ENCODE measurements around the gene CADM1. TPM values are rescaled to one million over a fixed set of nuclear protein-coding genes. Genes with fewer than 3 reads are reported as not detected.

CADM1 gene
- polyA plus RNA-seq, 4 donors = 2.2 to 10.9 (median 5.8) TPM

GRCh38 chr11:115159207-115159606 is 345.0 kb downstream of the CADM1 start:
- WGBS, 3 donors = 53 to 66% (median 56%) methylated on average over 9 of the region's 9 CpGs
- Histone ChIP-seq H3K4me1 (ENCODE audit: control insufficient read depth in 3 of 3, insufficient read depth in 2 of 3, low read depth in 1 of 3, low read length in 2 of 3) (no peaks in the 10 kb centered on the region), H3K36me3 (ENCODE audit: control insufficient read depth in 3 of 3, insufficient read depth in 2 of 3, low read depth in 1 of 3, low read length in 3 of 3) (no peaks in the 10 kb centered on the region), H3K27ac (ENCODE audit: low read depth in 1 of 3, low read length in 2 of 3) (no peak overlapping the region), H3K4me3 (ENCODE audit: low read depth in 1 of 3, low read length in 3 of 3) (no peak overlapping the region), H3K27me3 (ENCODE audit: control insufficient read depth in 3 of 3, insufficient read depth in 3 of 3, low read length in 3 of 3) (no peaks in the 10 kb centered on the region), H3K9me3 (ENCODE audit: control insufficient read depth in 2 of 2, insufficient read depth in 1 of 2, low read depth in 1 of 2, low read length in 1 of 2) (no peaks in the 10 kb centered on the region)
- DNase-seq = no peak
- FAIRE-seq = no peak

- H3K36me3 ChIP-seq (ENCODE audit: control insufficient read depth in 3 of 3, insufficient read depth in 2 of 3, low read depth in 1 of 3, low read length in 3 of 3) = no peaks in the 10 kb centered on the region
- no peaks in the 10 kb centered on the region for H3K27me3 ChIP-seq (ENCODE audit: control insufficient read depth in 3 of 3, insufficient read depth in 3 of 3, low read length in 3 of 3)
- FAIRE-seq (no peak), DNase-seq (no peak)
- H3K4me3 ChIP-seq (ENCODE audit: low read depth in 1 of 3, low read length in 3 of 3) = no peak overlapping the region
- no peaks in the 10 kb centered on the region for H3K9me3 ChIP-seq (ENCODE audit: control insufficient read depth in 2 of 2, insufficient read depth in 1 of 2, low read depth in 1 of 2, low read length in 1 of 2)
- H3K4me1 ChIP-seq (ENCODE audit: control insufficient read depth in 3 of 3, insufficient read depth in 2 of 3, low read depth in 1 of 3, low read length in 2 of 3) = no peaks in the 10 kb centered on the region
- no peak overlapping the region for H3K27ac ChIP-seq (ENCODE audit: low read depth in 1 of 3, low read length in 2 of 3)
- WGBS, 3 donors = 81 to 89% (median 82%) methylated on average over 6 of the region's 6 CpGs
These were observed 346.2 kb downstream of the CADM1 start for GRCh38 chr11:115158053-115158452.

- no peaks in the 10 kb centered on the region for H3K4me1 ChIP-seq (ENCODE audit: control insufficient read depth in 3 of 3, insufficient read depth in 2 of 3, low read depth in 1 of 3, low read length in 2 of 3)
- no peaks in the 10 kb centered on the region for H3K9me3 ChIP-seq (ENCODE audit: control insufficient read depth in 2 of 2, insufficient read depth in 1 of 2, low read depth in 1 of 2, low read length in 1 of 2)
- FAIRE-seq (no peak), DNase-seq (no peak)
- WGBS, 3 donors = 51 to 68% (median 55%) methylated on average over 3 of the region's 3 CpGs
- H3K4me3 ChIP-seq (ENCODE audit: low read depth in 1 of 3, low read length in 3 of 3) = no peak overlapping the region
- no peaks in the 10 kb centered on the region for H3K27me3 ChIP-seq (ENCODE audit: control insufficient read depth in 3 of 3, insufficient read depth in 3 of 3, low read length in 3 of 3)
- no peak overlapping the region for H3K27ac ChIP-seq (ENCODE audit: low read depth in 1 of 3, low read length in 2 of 3)
- no peaks in the 10 kb centered on the region for H3K36me3 ChIP-seq (ENCODE audit: control insufficient read depth in 3 of 3, insufficient read depth in 2 of 3, low read depth in 1 of 3, low read length in 3 of 3)
These were observed 347.0 kb downstream of the CADM1 start for GRCh38 chr11:115157247-115157646.

DNA sequence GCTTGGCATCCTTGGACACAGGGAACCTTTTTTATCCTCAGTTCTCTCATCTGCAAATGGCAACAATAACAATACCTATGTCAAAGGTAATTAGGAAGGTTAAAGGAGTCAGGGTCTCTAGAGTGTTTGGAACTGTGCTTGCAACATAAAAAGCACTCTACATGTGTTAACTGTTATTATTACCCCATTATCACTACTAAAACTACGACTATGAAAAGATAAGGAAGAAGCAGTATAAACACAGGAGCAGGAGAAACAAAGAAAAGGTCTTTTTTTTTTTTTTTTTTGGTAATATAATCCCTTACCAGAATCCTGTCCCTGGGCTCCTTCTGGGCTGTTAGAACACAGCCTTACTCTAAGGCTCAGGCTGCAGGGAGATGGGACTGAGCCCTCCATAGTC is 348.2 kb downstream of the CADM1 start:
- WGBS, 3 donors = 3 to 30% (median 4%) methylated on average over 1 of the region's 1 CpG
- no peaks in the 10 kb centered on the region for H3K4me1 ChIP-seq (ENCODE audit: control insufficient read depth in 3 of 3, insufficient read depth in 2 of 3, low read depth in 1 of 3, low read length in 2 of 3)
- H3K4me3 ChIP-seq (ENCODE audit: low read depth in 1 of 3, low read length in 3 of 3) = no peak overlapping the region
- no peaks in the 10 kb centered on the region for H3K36me3 ChIP-seq (ENCODE audit: control insufficient read depth in 3 of 3, insufficient read depth in 2 of 3, low read depth in 1 of 3, low read length in 3 of 3)
- no peaks in the 10 kb centered on the region for H3K9me3 ChIP-seq (ENCODE audit: control insufficient read depth in 2 of 2, insufficient read depth in 1 of 2, low read depth in 1 of 2, low read length in 1 of 2)
- no peaks in the 10 kb centered on the region for H3K27me3 ChIP-seq (ENCODE audit: control insufficient read depth in 3 of 3, insufficient read depth in 3 of 3, low read length in 3 of 3)
- H3K27ac ChIP-seq (ENCODE audit: low read depth in 1 of 3, low read length in 2 of 3) = no peak overlapping the region
- FAIRE-seq = no peak
- DNase-seq = no peak

DNA sequence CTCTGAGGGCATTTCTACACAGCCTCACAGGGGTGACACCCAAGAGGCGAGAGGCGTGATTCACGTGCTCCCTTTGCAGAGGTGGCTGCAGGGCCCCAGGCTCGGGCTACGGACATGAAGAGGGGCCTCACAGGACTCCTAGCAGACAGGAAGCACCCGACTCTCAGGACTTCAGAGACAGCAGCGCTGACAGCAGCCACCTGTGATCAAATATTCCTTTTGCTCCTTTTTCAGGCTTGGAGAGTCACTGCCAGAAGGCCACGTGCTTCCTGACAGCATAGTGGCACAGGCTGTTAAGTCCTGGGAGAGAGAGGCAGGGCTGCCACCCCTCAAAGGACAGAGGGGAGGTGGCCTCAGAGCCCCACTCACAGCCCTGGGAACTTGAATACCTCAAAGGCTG is 348.9 kb downstream of the CADM1 start:
- DNase-seq (no peak), FAIRE-seq (no peak)
- no peak overlapping the region for H3K4me3 ChIP-seq (ENCODE audit: low read depth in 1 of 3, low read length in 3 of 3)
- no peaks in the 10 kb centered on the region for H3K9me3 ChIP-seq (ENCODE audit: control insufficient read depth in 2 of 2, insufficient read depth in 1 of 2, low read depth in 1 of 2, low read length in 1 of 2)
- H3K36me3 ChIP-seq (ENCODE audit: control insufficient read depth in 3 of 3, insufficient read depth in 2 of 3, low read depth in 1 of 3, low read length in 3 of 3) = no peaks in the 10 kb centered on the region
- H3K4me1 ChIP-seq (ENCODE audit: control insufficient read depth in 3 of 3, insufficient read depth in 2 of 3, low read depth in 1 of 3, low read length in 2 of 3) = no peaks in the 10 kb centered on the region
- 64 to 81% (median 71%) methylated on average over 8 of the region's 8 CpGs for WGBS, 3 donors
- H3K27ac ChIP-seq (ENCODE audit: low read depth in 1 of 3, low read length in 2 of 3) = no peak overlapping the region
- no peaks in the 10 kb centered on the region for H3K27me3 ChIP-seq (ENCODE audit: control insufficient read depth in 3 of 3, insufficient read depth in 3 of 3, low read length in 3 of 3)

DNA sequence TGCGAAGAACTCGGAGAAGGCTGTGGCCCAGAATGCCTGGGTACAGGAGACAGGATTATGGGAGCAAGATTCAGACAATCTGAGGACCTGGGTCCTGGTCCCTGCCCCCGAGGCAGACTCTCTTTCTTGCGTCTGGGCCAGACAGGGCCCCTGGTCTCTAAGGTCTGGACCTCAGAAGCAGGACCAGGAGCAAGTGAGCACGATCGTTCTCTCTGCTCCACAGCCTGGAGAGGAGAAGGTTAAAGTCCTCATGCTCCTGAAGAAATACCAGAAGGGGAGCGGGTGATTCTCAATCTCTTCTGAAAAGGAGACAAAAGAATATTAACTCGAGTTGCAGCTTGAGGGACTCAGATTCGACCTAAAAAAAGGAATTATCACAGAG is 349.9 kb downstream of the CADM1 start:
- Histone ChIP-seq H3K36me3 (ENCODE audit: control insufficient read depth in 3 of 3, insufficient read depth in 2 of 3, low read depth in 1 of 3, low read length in 3 of 3) (no peaks in the 10 kb centered on the region), H3K27ac (ENCODE audit: low read depth in 1 of 3, low read length in 2 of 3) (no peak overlapping the region), H3K4me1 (ENCODE audit: control insufficient read depth in 3 of 3, insufficient read depth in 2 of 3, low read depth in 1 of 3, low read length in 2 of 3) (no peaks in the 10 kb centered on the region), H3K9me3 (ENCODE audit: control insufficient read depth in 2 of 2, insufficient read depth in 1 of 2, low read depth in 1 of 2, low read length in 1 of 2) (no peaks in the 10 kb centered on the region), H3K4me3 (ENCODE audit: low read depth in 1 of 3, low read length in 3 of 3) (no peak overlapping the region), H3K27me3 (ENCODE audit: control insufficient read depth in 3 of 3, insufficient read depth in 3 of 3, low read length in 3 of 3) (no peaks in the 10 kb centered on the region)
- no peak for DNase-seq
- no peak for FAIRE-seq
- 73 to 84% (median 80%) methylated on average over 9 of the region's 9 CpGs for WGBS, 3 donors

GRCh38 chr11:115153731-115154354 is 350.4 kb downstream of the CADM1 start:
- no peak overlapping the region for H3K4me3 ChIP-seq (ENCODE audit: low read depth in 1 of 3, low read length in 3 of 3)
- H3K4me1 ChIP-seq (ENCODE audit: control insufficient read depth in 3 of 3, insufficient read depth in 2 of 3, low read depth in 1 of 3, low read length in 2 of 3) = no peaks in the 10 kb centered on the region
- FAIRE-seq = no peak
- 95 to 96% (median 96%) methylated on average over 39 of the region's 39 CpGs for WGBS, 3 donors
- H3K27ac ChIP-seq (ENCODE audit: low read depth in 1 of 3, low read length in 2 of 3) = no peak overlapping the region
- no peaks in the 10 kb centered on the region for H3K9me3 ChIP-seq (ENCODE audit: control insufficient read depth in 2 of 2, insufficient read depth in 1 of 2, low read depth in 1 of 2, low read length in 1 of 2)
- DNase-seq = no peak
- no peaks in the 10 kb centered on the region for H3K36me3 ChIP-seq (ENCODE audit: control insufficient read depth in 3 of 3, insufficient read depth in 2 of 3, low read depth in 1 of 3, low read length in 3 of 3)
- H3K27me3 ChIP-seq (ENCODE audit: control insufficient read depth in 3 of 3, insufficient read depth in 3 of 3, low read length in 3 of 3) = no peaks in the 10 kb centered on the region

GRCh38 chr11:115153135-115153534 is 351.1 kb downstream of the CADM1 start:
- DNase-seq (no peak), FAIRE-seq (no peak)
- Histone ChIP-seq H3K4me1 (ENCODE audit: control insufficient read depth in 3 of 3, insufficient read depth in 2 of 3, low read depth in 1 of 3, low read length in 2 of 3) (no peaks in the 10 kb centered on the region), H3K9me3 (ENCODE audit: control insufficient read depth in 2 of 2, insufficient read depth in 1 of 2, low read depth in 1 of 2, low read length in 1 of 2) (no peaks in the 10 kb centered on the region), H3K36me3 (ENCODE audit: control insufficient read depth in 3 of 3, insufficient read depth in 2 of 3, low read depth in 1 of 3, low read length in 3 of 3) (no peaks in the 10 kb centered on the region), H3K27me3 (ENCODE audit: control insufficient read depth in 3 of 3, insufficient read depth in 3 of 3, low read length in 3 of 3) (no peaks in the 10 kb centered on the region), H3K4me3 (ENCODE audit: low read depth in 1 of 3, low read length in 3 of 3) (no peak overlapping the region), H3K27ac (ENCODE audit: low read depth in 1 of 3, low read length in 2 of 3) (no peak overlapping the region)
- 81 to 82% (median 82%) methylated on average over 8 of the region's 8 CpGs for WGBS, 3 donors

DNA sequence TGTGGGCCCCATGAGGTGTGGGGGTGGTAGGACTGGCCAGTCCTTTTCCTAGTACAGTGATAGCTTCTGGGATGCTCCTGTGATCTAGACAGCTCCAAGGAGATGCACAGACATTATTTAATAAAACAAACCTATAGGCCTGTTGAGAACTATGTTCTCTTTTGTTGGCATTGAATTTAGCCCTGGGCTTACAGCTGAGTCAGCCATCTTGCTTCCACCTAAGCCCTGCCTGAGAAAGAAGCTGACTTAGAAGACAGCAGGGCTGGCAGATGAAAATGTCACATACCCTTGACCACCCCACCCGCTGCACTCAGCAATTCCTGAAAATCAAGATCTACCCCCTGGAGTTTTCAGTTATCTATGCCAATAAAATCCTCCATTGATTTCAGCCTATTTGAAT is 353.2 kb downstream of the CADM1 start:
- no peak for FAIRE-seq
- Histone ChIP-seq H3K4me3 (ENCODE audit: low read depth in 1 of 3, low read length in 3 of 3) (no peak overlapping the region), H3K27me3 (ENCODE audit: control insufficient read depth in 3 of 3, insufficient read depth in 3 of 3, low read length in 3 of 3) (no peaks in the 10 kb centered on the region), H3K9me3 (ENCODE audit: control insufficient read depth in 2 of 2, insufficient read depth in 1 of 2, low read depth in 1 of 2, low read length in 1 of 2) (no peaks in the 10 kb centered on the region), H3K4me1 (ENCODE audit: control insufficient read depth in 3 of 3, insufficient read depth in 2 of 3, low read depth in 1 of 3, low read length in 2 of 3) (no peaks in the 10 kb centered on the region), H3K27ac (ENCODE audit: low read depth in 1 of 3, low read length in 2 of 3) (no peak overlapping the region), H3K36me3 (ENCODE audit: control insufficient read depth in 3 of 3, insufficient read depth in 2 of 3, low read depth in 1 of 3, low read length in 3 of 3) (no peaks in the 10 kb centered on the region)
- 86 to 92% (median 91%) methylated on average over 1 of the region's 1 CpG for WGBS, 3 donors
- DNase-seq = no peak
